HepG2 (cell line): ENCODE data around the gene SECTM1.

ENCODE experiments used
- CCAR2 ChIP-seq: fragments of 200-400 bp; formaldehyde crosslinking; optimal IDR thresholded peaks from 2 replicates; pipeline ENCODE3; 2018; ENCODE audit warnings: low read depth, mild to moderate bottlenecking, low read length, moderate library complexity
- CSRNP1 ChIP-seq: sonication (generic); formaldehyde crosslinking; IDR thresholded peaks from 2 replicates; pipeline ENCODE4 v1.8.1; 2023; ENCODE audit warnings: mild to moderate bottlenecking, missing genetic modification reagents
- FOXA1 ChIP-seq, 2 experiments: fragments of 450-650 bp in 1 of 2; sonication (generic) in 1 of 2; formaldehyde crosslinking in 1 of 2; IDR thresholded peaks; 2 replicates each; pipeline versions ENCODE4 v1.4.0 to v1.6.1; 2016 to 2020; ENCODE audit warnings: missing genetic modification reagents in 1 of 2
- FOXM1 ChIP-seq: sonication (generic); formaldehyde crosslinking; IDR thresholded peaks from 2 replicates; pipeline ENCODE4 v1.5.0; 2020; ENCODE audit warnings: missing genetic modification reagents
- MAZ ChIP-seq, 2 experiments: sonication (generic) in 1 of 2; formaldehyde crosslinking in 1 of 2; IDR thresholded peaks; 2 replicates each; pipeline versions ENCODE4 v1.5.0 to v1.6.1; 2012 to 2020; ENCODE audit warnings: low read depth in 2 of 2, mild to moderate bottlenecking in 2 of 2, borderline replicate concordance in 1 of 2, improper control_type of control experiment in 1 of 2, low read length in 1 of 2, missing genetic modification reagents in 1 of 2, moderate library complexity in 1 of 2
- NFATC3 ChIP-seq: sonication (generic); formaldehyde crosslinking; IDR thresholded peaks from 2 replicates; pipeline ENCODE4 v1.5.1; 2020; ENCODE audit warnings: mild to moderate bottlenecking, missing genetic modification reagents
- NR2F6 ChIP-seq, 2 experiments: IDR thresholded peaks; 2 replicates each; pipeline ENCODE4 v1.6.1; 2016; ENCODE audit warnings: antibody characterized with exemption in 1 of 2, mild to moderate bottlenecking in 1 of 2
- POLR2AphosphoS5 ChIP-seq: IDR thresholded peaks from 2 replicates; pipeline ENCODE4 v1.6.1; 2012; ENCODE audit warnings: low read depth, low read length
- SIN3A ChIP-seq: IDR thresholded peaks from 2 replicates; pipeline ENCODE4 v1.6.1; 2011; ENCODE audit warnings: low read depth, mild to moderate bottlenecking, control low read depth, low read length, borderline replicate concordance
- ZKSCAN8 ChIP-seq: IDR thresholded peaks from 2 replicates; pipeline ENCODE4 v1.6.1; 2016; ENCODE audit warnings: borderline replicate concordance, missing genetic modification reagents, missing compliant biosample characterization
- ZNF24 ChIP-seq: fragments of 450-650 bp; IDR thresholded peaks from 2 replicates; pipeline ENCODE4 v1.6.1; 2017; ENCODE audit warnings: antibody characterized with exemption, mild to moderate bottlenecking
- TF ChIP-seq, protein P1 (sequence below): sonication (generic); formaldehyde crosslinking; IDR thresholded peaks from 2 replicates; pipeline ENCODE4 v1.5.0; 2020; ENCODE audit warnings: mild to moderate bottlenecking, missing genetic modification reagents, moderate library complexity

DNA sequence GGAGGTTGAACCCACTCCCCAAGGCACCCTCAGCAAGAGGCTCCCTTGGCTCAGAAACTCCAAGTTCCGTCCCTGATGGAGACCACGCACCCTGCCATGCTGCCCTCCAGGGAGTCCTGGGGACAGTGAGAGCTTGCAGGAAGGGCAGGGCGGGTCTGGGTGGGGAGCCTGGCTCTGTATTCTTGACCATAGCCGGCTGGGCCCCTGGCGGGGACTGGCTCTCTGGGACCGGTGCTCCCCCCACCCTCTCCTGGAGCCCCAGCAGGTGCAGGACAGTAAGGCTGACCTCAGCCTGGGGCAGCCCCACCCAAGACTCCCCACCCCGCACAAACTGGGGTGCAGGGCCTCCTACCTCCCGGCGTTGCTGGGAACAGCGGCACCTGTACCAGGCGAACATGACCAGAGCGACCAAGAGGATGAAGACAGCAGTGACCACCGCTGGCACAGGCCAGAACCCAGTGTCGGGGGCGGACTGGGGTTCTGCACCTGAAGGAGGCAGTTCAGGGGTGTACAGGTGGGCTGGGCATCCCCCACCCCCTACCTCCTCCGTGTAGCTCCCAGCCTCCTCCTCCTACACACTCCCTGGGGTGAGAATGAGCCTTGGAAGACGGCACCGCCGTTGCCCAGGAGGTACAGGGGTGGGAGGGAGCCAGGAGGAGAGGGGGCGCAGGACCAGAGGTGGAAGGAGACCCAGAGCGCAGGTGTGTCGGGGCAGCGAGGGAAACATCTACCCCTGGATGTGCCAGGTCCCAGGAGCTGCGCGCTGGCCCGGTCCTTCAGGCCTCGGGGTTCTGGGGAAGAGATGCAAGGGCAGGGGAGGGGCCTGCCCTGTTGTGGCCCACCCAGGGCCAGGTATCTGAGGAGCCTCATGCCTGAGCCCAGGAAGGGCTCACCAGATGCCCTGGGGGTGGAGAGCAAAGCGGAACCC is 10.8 kb downstream of the SECTM1 start:
- TF ChIP-seq, protein P1, sequence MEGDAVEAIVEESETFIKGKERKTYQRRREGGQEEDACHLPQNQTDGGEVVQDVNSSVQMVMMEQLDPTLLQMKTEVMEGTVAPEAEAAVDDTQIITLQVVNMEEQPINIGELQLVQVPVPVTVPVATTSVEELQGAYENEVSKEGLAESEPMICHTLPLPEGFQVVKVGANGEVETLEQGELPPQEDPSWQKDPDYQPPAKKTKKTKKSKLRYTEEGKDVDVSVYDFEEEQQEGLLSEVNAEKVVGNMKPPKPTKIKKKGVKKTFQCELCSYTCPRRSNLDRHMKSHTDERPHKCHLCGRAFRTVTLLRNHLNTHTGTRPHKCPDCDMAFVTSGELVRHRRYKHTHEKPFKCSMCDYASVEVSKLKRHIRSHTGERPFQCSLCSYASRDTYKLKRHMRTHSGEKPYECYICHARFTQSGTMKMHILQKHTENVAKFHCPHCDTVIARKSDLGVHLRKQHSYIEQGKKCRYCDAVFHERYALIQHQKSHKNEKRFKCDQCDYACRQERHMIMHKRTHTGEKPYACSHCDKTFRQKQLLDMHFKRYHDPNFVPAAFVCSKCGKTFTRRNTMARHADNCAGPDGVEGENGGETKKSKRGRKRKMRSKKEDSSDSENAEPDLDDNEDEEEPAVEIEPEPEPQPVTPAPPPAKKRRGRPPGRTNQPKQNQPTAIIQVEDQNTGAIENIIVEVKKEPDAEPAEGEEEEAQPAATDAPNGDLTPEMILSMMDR (CRISPR knock-in tag), result no peak
- TF ChIP-seq CSRNP1 (CRISPR knock-in tag) (no peak), NR2F6 (IDR thresholded peaks at IDR 0.05) (no peak), NR2F6 (CRISPR knock-in tag; IDR thresholded peaks at IDR 0.05) (no peak), ZNF24 (no peak), POLR2AphosphoS5 (no peak), MAZ (IDR thresholded peaks at IDR 0.05; ENCODE audit: borderline replicate concordance, low read depth, low read length) (no peak), MAZ (CRISPR knock-in tag; IDR thresholded peaks at IDR 0.05; ENCODE audit: low read depth) (no peak), CCAR2 (no peak), FOXA1 (IDR thresholded peaks at IDR 0.05) (no peak), FOXA1 (CRISPR knock-in tag; IDR thresholded peaks at IDR 0.05) (no peak), FOXM1 (CRISPR knock-in tag) (no peak), NFATC3 (CRISPR knock-in tag) (no peak), ZKSCAN8 (CRISPR knock-in tag) (no peak), SIN3A (no peak)
